ENCODE results near the gene GON4L. TPM values are rescaled to one million over a fixed set of nuclear protein-coding genes. Genes with fewer than 3 reads are reported as not detected.

The GON4L gene
- total RNA-seq, 1 experiment from 2014 or later: 54.4 TPM

- no peak for TF ChIP-seq PRDM15 (CRISPR knock-in tag; IDR thresholded peaks at IDR 0.05)
- TF ChIP-seq, protein P1, sequence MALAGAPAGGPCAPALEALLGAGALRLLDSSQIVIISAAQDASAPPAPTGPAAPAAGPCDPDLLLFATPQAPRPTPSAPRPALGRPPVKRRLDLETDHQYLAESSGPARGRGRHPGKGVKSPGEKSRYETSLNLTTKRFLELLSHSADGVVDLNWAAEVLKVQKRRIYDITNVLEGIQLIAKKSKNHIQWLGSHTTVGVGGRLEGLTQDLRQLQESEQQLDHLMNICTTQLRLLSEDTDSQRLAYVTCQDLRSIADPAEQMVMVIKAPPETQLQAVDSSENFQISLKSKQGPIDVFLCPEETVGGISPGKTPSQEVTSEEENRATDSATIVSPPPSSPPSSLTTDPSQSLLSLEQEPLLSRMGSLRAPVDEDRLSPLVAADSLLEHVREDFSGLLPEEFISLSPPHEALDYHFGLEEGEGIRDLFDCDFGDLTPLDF (CRISPR knock-in tag; IDR thresholded peaks at IDR 0.05): no peak
- TF ChIP-seq, protein P2, sequence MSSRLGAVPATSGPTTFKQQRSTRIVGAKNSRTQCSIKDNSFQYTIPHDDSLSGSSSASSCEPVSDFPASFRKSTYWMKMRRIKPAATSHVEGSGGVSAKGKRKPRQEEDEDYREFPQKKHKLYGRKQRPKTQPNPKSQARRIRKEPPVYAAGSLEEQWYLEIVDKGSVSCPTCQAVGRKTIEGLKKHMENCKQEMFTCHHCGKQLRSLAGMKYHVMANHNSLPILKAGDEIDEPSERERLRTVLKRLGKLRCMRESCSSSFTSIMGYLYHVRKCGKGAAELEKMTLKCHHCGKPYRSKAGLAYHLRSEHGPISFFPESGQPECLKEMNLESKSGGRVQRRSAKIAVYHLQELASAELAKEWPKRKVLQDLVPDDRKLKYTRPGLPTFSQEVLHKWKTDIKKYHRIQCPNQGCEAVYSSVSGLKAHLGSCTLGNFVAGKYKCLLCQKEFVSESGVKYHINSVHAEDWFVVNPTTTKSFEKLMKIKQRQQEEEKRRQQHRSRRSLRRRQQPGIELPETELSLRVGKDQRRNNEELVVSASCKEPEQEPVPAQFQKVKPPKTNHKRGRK (CRISPR knock-in tag; IDR thresholded peaks at IDR 0.05; ENCODE audit: borderline replicate concordance): no peak
- no peak for TF ChIP-seq ZNF121 (CRISPR knock-in tag; IDR thresholded peaks at IDR 0.05)
- no peak for TF ChIP-seq AR (CRISPR knock-in tag; IDR thresholded peaks at IDR 0.05)
- TF ChIP-seq ZNF317 (CRISPR knock-in tag; IDR thresholded peaks at IDR 0.05; ENCODE audit: borderline replicate concordance, low read depth): no peak
- TF ChIP-seq NFATC4 (CRISPR knock-in tag; IDR thresholded peaks at IDR 0.05): no peak
- TF ChIP-seq TEAD4 (CRISPR knock-in tag; IDR thresholded peaks at IDR 0.05): no peak
- no peak for TF ChIP-seq EMX1 (CRISPR knock-in tag; IDR thresholded peaks at IDR 0.05)
- TF ChIP-seq, protein P3, sequence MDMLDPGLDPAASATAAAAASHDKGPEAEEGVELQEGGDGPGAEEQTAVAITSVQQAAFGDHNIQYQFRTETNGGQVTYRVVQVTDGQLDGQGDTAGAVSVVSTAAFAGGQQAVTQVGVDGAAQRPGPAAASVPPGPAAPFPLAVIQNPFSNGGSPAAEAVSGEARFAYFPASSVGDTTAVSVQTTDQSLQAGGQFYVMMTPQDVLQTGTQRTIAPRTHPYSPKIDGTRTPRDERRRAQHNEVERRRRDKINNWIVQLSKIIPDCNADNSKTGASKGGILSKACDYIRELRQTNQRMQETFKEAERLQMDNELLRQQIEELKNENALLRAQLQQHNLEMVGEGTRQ (CRISPR knock-in tag; IDR thresholded peaks at IDR 0.05): no peak
- no peak for TF ChIP-seq JAZF1 (CRISPR knock-in tag; IDR thresholded peaks at IDR 0.05)
- TF ChIP-seq ELF4 (CRISPR knock-in tag; IDR thresholded peaks at IDR 0.05; ENCODE audit: low read depth): no peak
- TF ChIP-seq CREB1 (CRISPR knock-in tag; IDR thresholded peaks at IDR 0.05): no peak
Measured at GRCh38 chr1:155892796-155893195, 35.8 kb upstream of the GON4L start (continued).

DNA sequence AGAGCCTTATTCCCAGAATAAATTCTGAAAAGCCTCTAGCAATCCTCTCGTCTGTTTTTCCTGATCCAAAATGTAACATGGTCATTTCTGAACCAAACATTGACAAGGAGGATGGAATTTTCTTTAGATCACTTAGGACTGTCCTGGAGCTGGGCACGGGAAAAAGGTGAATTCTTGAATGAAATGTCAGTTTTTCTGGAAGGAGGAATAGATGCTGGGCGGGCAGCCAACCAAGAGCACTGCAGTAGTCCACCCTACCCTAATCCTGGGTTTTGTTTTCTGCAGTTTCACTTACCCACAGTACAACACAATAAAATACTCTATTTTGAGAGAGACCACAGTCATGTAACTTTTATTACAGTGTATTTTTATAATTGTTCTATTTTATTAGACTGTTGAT, 33.2 kb upstream of the GON4L start:
- Mint-ChIP-seq H3K36me3 (no peaks in the 10 kb centered on the region), H3K27me3 (ENCODE audit: low read depth) (no peaks in the 10 kb centered on the region), H3K4me3 (no peak overlapping the region), H3K4me1 (no peaks in the 10 kb centered on the region), H3K27ac (no peak overlapping the region), H3K9me3 (no peaks in the 10 kb centered on the region)
- no peak for DNase-seq (ENCODE audit: low spot score)
- ChIA-PET POLR2A (no interaction called here), CTCF (no interaction called here)
- no peak for ATAC-seq
- TF ChIP-seq GTF2I (CRISPR knock-in tag; conservative IDR thresholded peaks at IDR 0.05) (no peak), ATF6 (CRISPR knock-in tag; IDR thresholded peaks at IDR 0.05) (no peak), FOXP1 (CRISPR knock-in tag; IDR thresholded peaks at IDR 0.05; ENCODE audit: borderline replicate concordance) (no peak), ZNF263 (CRISPR knock-in tag; IDR thresholded peaks at IDR 0.05; ENCODE audit: low read depth) (no peak), IRF2 (CRISPR knock-in tag; IDR thresholded peaks at IDR 0.05; ENCODE audit: borderline replicate concordance, low read depth) (no peak)
- TF ChIP-seq, protein P4, sequence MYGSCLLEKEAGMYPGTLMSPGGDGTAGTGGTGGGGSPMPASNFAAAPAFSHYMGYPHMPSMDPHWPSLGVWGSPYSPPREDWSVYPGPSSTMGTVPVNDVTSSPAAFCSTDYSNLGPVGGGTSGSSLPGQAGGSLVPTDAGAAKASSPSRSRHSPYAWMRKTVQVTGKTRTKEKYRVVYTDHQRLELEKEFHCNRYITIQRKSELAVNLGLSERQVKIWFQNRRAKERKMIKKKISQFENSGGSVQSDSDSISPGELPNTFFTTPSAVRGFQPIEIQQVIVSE (CRISPR knock-in tag; IDR thresholded peaks at IDR 0.05; ENCODE audit: borderline replicate concordance): no peak
- TF ChIP-seq, protein P5, sequence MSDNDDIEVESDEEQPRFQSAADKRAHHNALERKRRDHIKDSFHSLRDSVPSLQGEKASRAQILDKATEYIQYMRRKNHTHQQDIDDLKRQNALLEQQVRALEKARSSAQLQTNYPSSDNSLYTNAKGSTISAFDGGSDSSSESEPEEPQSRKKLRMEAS (CRISPR knock-in tag; IDR thresholded peaks at IDR 0.05): no peak
- TF ChIP-seq, protein P6, sequence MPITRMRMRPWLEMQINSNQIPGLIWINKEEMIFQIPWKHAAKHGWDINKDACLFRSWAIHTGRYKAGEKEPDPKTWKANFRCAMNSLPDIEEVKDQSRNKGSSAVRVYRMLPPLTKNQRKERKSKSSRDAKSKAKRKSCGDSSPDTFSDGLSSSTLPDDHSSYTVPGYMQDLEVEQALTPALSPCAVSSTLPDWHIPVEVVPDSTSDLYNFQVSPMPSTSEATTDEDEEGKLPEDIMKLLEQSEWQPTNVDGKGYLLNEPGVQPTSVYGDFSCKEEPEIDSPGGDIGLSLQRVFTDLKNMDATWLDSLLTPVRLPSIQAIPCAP (CRISPR knock-in tag; IDR thresholded peaks at IDR 0.05): no peak
- TF ChIP-seq, protein P2 (CRISPR knock-in tag; IDR thresholded peaks at IDR 0.05; ENCODE audit: borderline replicate concordance): no peak
